NCI-H748 treated with DMSO at 0.1 percent for 48 hours (cell line): ENCODE data around the gene MAP3K12.
A peak's percentile ranks its signal among the peaks of the same experiment; 100 is the strongest.
"Not testable (repeated sequence)": the region's sequence is repeated elsewhere in the genome, so short reads cannot be mapped to it uniquely, and the experiment has no call there.

ENCODE experiments used
- DNase-seq: peaks from one replicate; lab custom pipeline; 2025; lab: John Stamatoyannopoulos, UW

The MAP3K12 gene

GRCh38 chr12:53468282-53468681 lies 31.0 kb downstream of the MAP3K12 start:
- no peak for DNase-seq

GRCh38 chr12:53467880-53468279 lies 31.4 kb downstream of the MAP3K12 start:
- no peak for DNase-seq

- DNase-seq, result no peak
These were observed 32.2 kb downstream of the MAP3K12 start for GRCh38 chr12:53467082-53467481.

- no peak for DNase-seq
These were observed 32.6 kb downstream of the MAP3K12 start for GRCh38 chr12:53466640-53467039.

- DNase-seq, result no peak
These were observed 33.6 kb downstream of the MAP3K12 start for GRCh38 chr12:53465679-53466078.

GRCh38 chr12:53464685-53465418 lies 34.4 kb downstream of the MAP3K12 start:
- no peak for DNase-seq

GRCh38 chr12:53463802-53464560 lies 35.3 kb downstream of the MAP3K12 start:
- no peak for DNase-seq

GRCh38 chr12:53462935-53463334 lies 36.3 kb downstream of the MAP3K12 start:
- no peak for DNase-seq

- DNase-seq, result no peak
These were observed 37.7 kb downstream of the MAP3K12 start for GRCh38 chr12:53461591-53461990.

GRCh38 chr12:53461059-53461458 lies 38.2 kb downstream of the MAP3K12 start:
- no peak for DNase-seq

GRCh38 chr12:53459097-53459496 lies 40.2 kb downstream of the MAP3K12 start:
- DNase-seq, result no peak

GRCh38 chr12:53456654-53457366 lies 42.4 kb downstream of the MAP3K12 start:
- no peak for DNase-seq

- no peak for DNase-seq
These were observed 44.6 kb downstream of the MAP3K12 start for GRCh38 chr12:53454707-53455106.

GRCh38 chr12:53453953-53454640 lies 45.2 kb downstream of the MAP3K12 start:
- no peak for DNase-seq

- DNase-seq, result peak; percentile 31
These were observed 46.8 kb downstream of the MAP3K12 start for GRCh38 chr12:53452159-53453077.

GRCh38 chr12:53451661-53452158 lies 47.5 kb downstream of the MAP3K12 start, which contains the start of gene PCBP2:
Gene PCBP2, plus strand, starts transcription at chr12:53452102. Its CDS starts 2,699 bp downstream, at chr12:53454801.
- DNase-seq, result peak; percentile 98

GRCh38 chr12:53450936-53451335 lies 48.3 kb downstream of the MAP3K12 start:
- no peak for DNase-seq

- not testable (repeated sequence) for DNase-seq
These were observed 54.5 kb downstream of the MAP3K12 start for GRCh38 chr12:53444593-53445325.

- no peak for DNase-seq
These were observed 55.3 kb downstream of the MAP3K12 start for GRCh38 chr12:53443955-53444354.
